ENCODE data around the gene WDR1. TPM values are rescaled to one million over a fixed set of nuclear protein-coding genes. Genes with fewer than 3 reads are reported as not detected.

WDR1 gene, protein sequence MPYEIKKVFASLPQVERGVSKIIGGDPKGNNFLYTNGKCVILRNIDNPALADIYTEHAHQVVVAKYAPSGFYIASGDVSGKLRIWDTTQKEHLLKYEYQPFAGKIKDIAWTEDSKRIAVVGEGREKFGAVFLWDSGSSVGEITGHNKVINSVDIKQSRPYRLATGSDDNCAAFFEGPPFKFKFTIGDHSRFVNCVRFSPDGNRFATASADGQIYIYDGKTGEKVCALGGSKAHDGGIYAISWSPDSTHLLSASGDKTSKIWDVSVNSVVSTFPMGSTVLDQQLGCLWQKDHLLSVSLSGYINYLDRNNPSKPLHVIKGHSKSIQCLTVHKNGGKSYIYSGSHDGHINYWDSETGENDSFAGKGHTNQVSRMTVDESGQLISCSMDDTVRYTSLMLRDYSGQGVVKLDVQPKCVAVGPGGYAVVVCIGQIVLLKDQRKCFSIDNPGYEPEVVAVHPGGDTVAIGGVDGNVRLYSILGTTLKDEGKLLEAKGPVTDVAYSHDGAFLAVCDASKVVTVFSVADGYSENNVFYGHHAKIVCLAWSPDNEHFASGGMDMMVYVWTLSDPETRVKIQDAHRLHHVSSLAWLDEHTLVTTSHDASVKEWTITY
- total RNA-seq, result 389 and 523 TPM in 2 replicates

DNA sequence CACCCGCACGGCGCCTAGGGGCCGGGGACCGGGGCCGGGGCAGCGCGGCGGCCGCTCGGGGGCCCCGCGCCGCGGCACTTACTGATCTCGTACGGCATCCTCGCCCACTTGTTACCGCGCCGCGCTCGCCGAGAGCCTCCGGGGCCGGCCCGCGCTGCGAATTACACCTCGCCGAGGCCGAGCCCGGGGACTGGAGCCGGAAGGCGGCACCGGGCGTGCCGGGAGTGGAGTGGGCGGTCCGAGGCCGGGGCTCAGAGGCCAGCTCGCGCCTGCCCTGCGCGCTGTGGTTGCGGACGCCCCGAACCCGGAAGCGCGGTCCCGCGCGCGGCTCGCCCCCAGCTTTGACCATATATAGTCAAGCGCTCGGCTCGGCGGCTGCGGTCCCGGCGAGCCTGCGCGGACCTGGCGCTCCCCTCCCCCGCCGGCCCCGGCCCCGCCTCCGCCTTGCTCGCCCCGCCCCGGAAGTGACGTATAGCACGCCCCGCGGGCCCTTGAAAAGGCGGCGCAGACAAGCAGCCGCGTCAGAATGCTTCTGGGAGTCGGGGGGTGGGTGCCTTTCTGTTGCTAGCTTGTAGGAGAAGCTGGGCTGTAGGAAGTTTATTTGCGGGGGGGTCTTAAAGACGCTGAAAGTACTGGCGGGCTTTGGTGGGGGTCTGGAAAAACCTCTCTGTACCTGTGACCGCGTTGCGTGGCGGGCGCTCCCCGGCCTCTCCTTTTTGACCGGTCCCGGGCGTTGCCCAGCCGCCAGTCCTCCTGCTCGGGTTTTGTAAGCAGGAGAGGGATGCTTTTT lies at the start of gene WDR1:
Gene WDR1 (minus strand): TSS at position 231 of the 790 bp plus-strand sequence. CDS start 133 bp downstream, at position 98.

Other genes with a start within 250 kb of the WDR1 start
- gene SLC2A9, start 95.3 kb downstream of the WDR1 start, total RNA-seq, result 2.4 and 3.8 TPM in 2 replicates